Progenitor cell of endocrine pancreas (in vitro differentiated cells): ENCODE results near the gene SMIM33. TPM values are rescaled to one million over a fixed set of nuclear protein-coding genes. Genes with fewer than 3 reads are reported as not detected.
"Not testable (repeated sequence)": the region's sequence is repeated elsewhere in the genome, so short reads cannot be mapped to it uniquely, and the experiment has no call there.

Experiments used
- DNase-seq: peaks from one replicate; pipeline ENCODE4 v3.0.0; 2021; ENCODE audit warnings: low spot score; ENCODE audit not compliant: unreplicated experiment
- H3K27ac Mint-ChIP-seq: 2 replicates; pipeline ENCODE4 v1.8.0; 2021; ENCODE audit warnings: mild to moderate bottlenecking, moderate library complexity, mixed read lengths
- H3K27me3 Mint-ChIP-seq: 2 replicates; pipeline ENCODE4 v1.8.0; 2021; ENCODE audit warnings: mixed read lengths
- H3K36me3 Mint-ChIP-seq: 2 replicates; pipeline ENCODE4 v1.8.0; 2022; ENCODE audit warnings: mixed read lengths; ENCODE audit not compliant: insufficient read depth
- H3K4me1 Mint-ChIP-seq: 2 replicates; pipeline ENCODE4 v1.8.0; 2021; ENCODE audit warnings: low read depth, mixed read lengths
- H3K4me3 Mint-ChIP-seq: 2 replicates; pipeline ENCODE4 v1.8.0; 2021; ENCODE audit warnings: low read depth, mild to moderate bottlenecking, moderate library complexity, mixed read lengths
- H3K9me3 Mint-ChIP-seq: 2 replicates; pipeline ENCODE4 v1.8.0; 2021; ENCODE audit warnings: low read depth, mixed read lengths
- CTCF ChIP-seq: fragments of 200-600 bp; sonication (generic); IDR thresholded peaks from one replicate; pipeline ENCODE4 v1.5.0; 2021; ENCODE audit warnings: antibody characterized with exemption, mild to moderate bottlenecking; ENCODE audit not compliant: unreplicated experiment
- total RNA-seq: library from RNA; stranded (reverse); gene quantifications from 2 replicates; pipeline ENCODE4 v1.2.1, GENCODE V29; 2021

The SMIM33 gene
- total RNA-seq, 1 donor from 2014 or later = not detected

- no peak for DNase-seq
- Mint-ChIP-seq H3K4me1 (no peaks in the 10 kb centered on the region), H3K36me3 (peaks cover 9% of the 10 kb centered on the region), H3K4me3 (no peak overlapping the region), H3K9me3 (no peaks in the 10 kb centered on the region), H3K27ac (no peak overlapping the region), H3K27me3 (no peaks in the 10 kb centered on the region)
- TF ChIP-seq CTCF = no peak
Observed at GRCh38 chr5:139431706-139432105, 39.1 kb upstream of the SMIM33 start.

- no peaks in the 10 kb centered on the region for H3K9me3 Mint-ChIP-seq
- H3K27me3 Mint-ChIP-seq = no peaks in the 10 kb centered on the region
- peaks cover 4% of the 10 kb centered on the region for H3K36me3 Mint-ChIP-seq
- no peak for TF ChIP-seq CTCF
- DNase-seq = no peak
- H3K4me3 Mint-ChIP-seq = no peak overlapping the region
- H3K4me1 Mint-ChIP-seq = peaks cover 14% of the 10 kb centered on the region
- H3K27ac Mint-ChIP-seq = no peak overlapping the region
Observed at GRCh38 chr5:139435676-139436075, 35.1 kb upstream of the SMIM33 start.

GRCh38 chr5:139438707-139439012 is 32.1 kb upstream of the SMIM33 start:
- Mint-ChIP-seq H3K4me3 (peak overlapping the region; percentile 98), H3K27ac (peak overlapping the region; percentile 99), H3K9me3 (no peaks in the 10 kb centered on the region), H3K4me1 (peaks cover 14% of the 10 kb centered on the region), H3K27me3 (peaks cover 14% of the 10 kb centered on the region), H3K36me3 (peaks cover 4% of the 10 kb centered on the region)
- DNase-seq = no peak
- TF ChIP-seq CTCF = no peak

GRCh38 chr5:139439013-139439903 is 31.5 kb upstream of the SMIM33 start, which contains the start of gene DNAJC18:
DNAJC18 (minus strand) TSS chr5:139439525; CDS start chr5:139439445, 80 bp downstream.
- peak; percentile 89 for DNase-seq
- Mint-ChIP-seq H3K27me3 (peaks cover 14% of the 10 kb centered on the region), H3K9me3 (no peaks in the 10 kb centered on the region), H3K4me3 (peak within 1 kb of the TSS; percentile 98), H3K36me3 (peaks cover 2% of the 10 kb centered on the region), H3K4me1 (peaks cover 14% of the 10 kb centered on the region), H3K27ac (peak within 1 kb of the TSS; percentile 99)
- TF ChIP-seq CTCF = no peak

- not testable (repeated sequence) for H3K4me3 Mint-ChIP-seq, DNase-seq
Observed at GRCh38 chr5:139440416-139440815, 30.4 kb upstream of the SMIM33 start.

More at GRCh38 chr5:139440416-139440815, 30.4 kb upstream of the SMIM33 start:
- Mint-ChIP-seq H3K27me3 (peaks cover 14% of the 10 kb centered on the region), H3K4me1 (peaks cover 14% of the 10 kb centered on the region)
- H3K27ac Mint-ChIP-seq, H3K36me3 Mint-ChIP-seq, H3K9me3 Mint-ChIP-seq: not testable (repeated sequence)
